HepG2 (cell line): ENCODE measurements around the gene SLC38A3. TPM values are rescaled to one million over a fixed set of nuclear protein-coding genes. Genes with fewer than 3 reads are reported as not detected.

ENCODE experiments used
- BHLHE40 ChIP-seq: IDR thresholded peaks from 2 replicates; pipeline ENCODE4 v1.6.1; 2011; ENCODE audit warnings: low read length, improper control_type of control experiment
- CBFB ChIP-seq: sonication (generic); formaldehyde crosslinking; IDR thresholded peaks from 2 replicates; pipeline ENCODE4 v1.4.0; 2020; ENCODE audit warnings: missing genetic modification reagents
- EP300 ChIP-seq, 3 experiments: sonication (generic) in 1 of 3; formaldehyde crosslinking in 1 of 3; IDR thresholded peaks; 2 replicates each; pipeline versions ENCODE4 v1.5.1 to v1.6.1; 2011 to 2020; ENCODE audit warnings: low read depth in 2 of 3, low read length in 2 of 3, borderline replicate concordance in 1 of 3, improper control_type of control experiment in 1 of 3, mild to moderate bottlenecking in 1 of 3, missing genetic modification reagents in 1 of 3, moderate library complexity in 1 of 3
- FOXJ3 ChIP-seq: sonication (generic); formaldehyde crosslinking; IDR thresholded peaks from 2 replicates; pipeline ENCODE4 v1.4.0; 2020; ENCODE audit warnings: missing genetic modification reagents, mild to moderate bottlenecking, borderline replicate concordance
- FOXK1 ChIP-seq: sonication (generic); formaldehyde crosslinking; IDR thresholded peaks from 2 replicates; pipeline ENCODE4 v1.4.0; 2020; ENCODE audit warnings: low read depth, missing genetic modification reagents, borderline replicate concordance
- IRX3 ChIP-seq: sonication (generic); formaldehyde crosslinking; IDR thresholded peaks from 2 replicates; pipeline ENCODE4 v1.8.1; 2023; ENCODE audit warnings: mild to moderate bottlenecking, low read depth, missing genetic modification reagents, borderline replicate concordance
- LCORL ChIP-seq, 2 experiments: fragments of 450-650 bp in 1 of 2; sonication (generic) in 1 of 2; formaldehyde crosslinking in 1 of 2; IDR thresholded peaks; 2 replicates each; pipeline versions ENCODE4 v1.5.0 to v1.6.1; 2017 to 2020; ENCODE audit warnings: antibody characterized with exemption in 1 of 2, missing genetic modification reagents in 1 of 2
- RFX1 ChIP-seq: fragments of 450-650 bp; IDR thresholded peaks from 2 replicates; pipeline ENCODE4 v1.6.1; 2017
- SP2 ChIP-seq: sonication (generic); formaldehyde crosslinking; IDR thresholded peaks from 2 replicates; pipeline ENCODE4 v1.5.1; 2020; ENCODE audit warnings: mild to moderate bottlenecking, missing genetic modification reagents
- ZNF607 ChIP-seq: sonication (generic); formaldehyde crosslinking; IDR thresholded peaks from 2 replicates; pipeline ENCODE4 v1.5.1; 2020; ENCODE audit warnings: missing genetic modification reagents, mild to moderate bottlenecking, borderline replicate concordance
- ZNF768 ChIP-seq: sonication (generic); formaldehyde crosslinking; IDR thresholded peaks from 2 replicates; pipeline ENCODE4 v1.4.0; 2020; ENCODE audit warnings: missing genetic modification reagents
- ZNF772 ChIP-seq: sonication (generic); formaldehyde crosslinking; IDR thresholded peaks from 2 replicates; pipeline ENCODE4 v1.5.0; 2020; ENCODE audit warnings: mild to moderate bottlenecking, missing genetic modification reagents
- polyA plus RNA-seq, 8 experiments: library from polyadenylated mRNA; depleted of rRNA in 3 of 8; stranded (reverse) in 7 of 8; unstranded in 1 of 8; fragments of >200 nt; fragmentation: Illumina TruSeq in 4 of 8; extraction: Trizol in 4 of 8; gene quantifications; 2 replicates each; pipeline versions ENCODE4 v1.2.1 to v1.2.3, GENCODE V29; 2011 to 2016; ENCODE audit warnings: low read depth in 4 of 8, missing spikeins in 1 of 8, mixed read lengths in 1 of 8; ENCODE audit not compliant: insufficient read depth in 1 of 8
- total RNA-seq, 5 experiments: library from RNA; depleted of rRNA; stranded (reverse); fragments of >200 nt; fragmentation: Illumina TruSeq; extraction: Trizol; gene quantifications; 2 replicates each; pipeline ENCODE4 v1.2.3, GENCODE V29; 2016; ENCODE audit warnings: low read depth in 1 of 5
- TF ChIP-seq, protein P1 (sequence below): sonication (generic); formaldehyde crosslinking; IDR thresholded peaks from 2 replicates; pipeline ENCODE4 v1.5.1; 2020; ENCODE audit warnings: mild to moderate bottlenecking, missing genetic modification reagents, borderline replicate concordance
- TF ChIP-seq, protein P2 (sequence below): IDR thresholded peaks from 2 replicates; pipeline ENCODE4 v1.6.1; 2018; ENCODE audit warnings: missing genetic modification reagents, mild to moderate bottlenecking, missing compliant biosample characterization
- TF ChIP-seq, protein P3 (sequence below): sonication (generic); formaldehyde crosslinking; IDR thresholded peaks from 2 replicates; pipeline ENCODE4 v1.8.1; 2023; ENCODE audit warnings: missing genetic modification reagents, mild to moderate bottlenecking, borderline replicate concordance
- TF ChIP-seq, protein P4 (sequence below): sonication (generic); formaldehyde crosslinking; IDR thresholded peaks from 2 replicates; pipeline ENCODE4 v1.5.1; 2020; ENCODE audit warnings: mild to moderate bottlenecking, missing genetic modification reagents, borderline replicate concordance

Gene SLC38A3
- total and polyA plus RNA-seq, 2 of the 13 experiments (the other 11 are each of a cell fraction or from before 2014, with no cell fraction given), result 29.8 to 164 TPM

DNA sequence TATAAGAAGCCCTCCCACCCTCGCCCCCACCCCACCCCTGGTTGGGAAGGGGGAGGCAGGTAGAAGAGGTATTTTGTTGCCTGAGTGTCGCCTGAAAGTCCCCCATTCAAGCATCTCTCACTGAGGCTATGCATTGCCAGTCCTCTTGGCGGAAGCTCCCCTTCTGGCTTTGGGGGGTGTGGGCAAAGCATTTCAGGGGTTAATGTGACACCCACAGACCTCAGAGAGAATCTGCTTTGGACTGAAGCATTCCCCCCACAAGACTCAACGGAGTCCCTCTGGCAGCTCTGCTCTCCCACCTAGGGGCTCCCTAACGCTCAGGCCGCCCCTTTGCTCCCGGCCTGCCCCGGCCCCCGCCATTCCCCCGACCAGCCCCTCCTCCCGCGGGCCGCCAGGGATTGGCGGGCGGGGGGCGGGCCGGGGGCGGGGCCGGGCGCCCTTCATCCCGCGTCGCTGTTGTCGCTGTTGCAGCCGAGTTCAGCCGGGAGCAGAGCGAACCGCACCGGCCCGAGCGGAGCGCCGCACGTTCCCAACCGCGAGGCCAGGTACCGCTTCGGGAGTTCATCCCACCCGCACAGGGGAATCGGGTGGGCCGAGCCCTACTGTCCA is at the start of gene SLC38A3 (continued):
- TF ChIP-seq EP300 (IDR thresholded peaks at IDR 0.05; ENCODE audit: low read depth in 2 of 2, low read length in 2 of 2) (no peak), EP300 (CRISPR knock-in tag; IDR thresholded peaks at IDR 0.05; ENCODE audit: borderline replicate concordance) (no peak), ZNF607 (CRISPR knock-in tag) (peak; percentile 65), ZNF768 (CRISPR knock-in tag) (peak; percentile 58; the same call in 1 of the 2 replicates), SP2 (CRISPR knock-in tag) (0 out of 2 replicates have a peak, but pooled peaks have one; percentile 14), CBFB (CRISPR knock-in tag) (0 out of 2 replicates have a peak, but pooled peaks have one; percentile 39), FOXK1 (CRISPR knock-in tag) (peak; percentile 57; the same call in 1 of the 2 replicates), FOXJ3 (CRISPR knock-in tag) (0 out of 2 replicates have a peak, but pooled peaks have one; percentile 10), ZNF772 (CRISPR knock-in tag) (0 out of 2 replicates have a peak, but pooled peaks have one; percentile 34), LCORL (IDR thresholded peaks at IDR 0.05) (no peak), LCORL (CRISPR knock-in tag; IDR thresholded peaks at IDR 0.05) (0 out of 2 replicates have a peak, but pooled peaks have one; percentile 34), IRX3 (CRISPR knock-in tag) (0 out of 2 replicates have a peak, but pooled peaks have one; percentile 24), RFX1 (no peak), BHLHE40 (0 out of 2 replicates have a peak, but pooled peaks have one; percentile 8)
- TF ChIP-seq, protein P1, sequence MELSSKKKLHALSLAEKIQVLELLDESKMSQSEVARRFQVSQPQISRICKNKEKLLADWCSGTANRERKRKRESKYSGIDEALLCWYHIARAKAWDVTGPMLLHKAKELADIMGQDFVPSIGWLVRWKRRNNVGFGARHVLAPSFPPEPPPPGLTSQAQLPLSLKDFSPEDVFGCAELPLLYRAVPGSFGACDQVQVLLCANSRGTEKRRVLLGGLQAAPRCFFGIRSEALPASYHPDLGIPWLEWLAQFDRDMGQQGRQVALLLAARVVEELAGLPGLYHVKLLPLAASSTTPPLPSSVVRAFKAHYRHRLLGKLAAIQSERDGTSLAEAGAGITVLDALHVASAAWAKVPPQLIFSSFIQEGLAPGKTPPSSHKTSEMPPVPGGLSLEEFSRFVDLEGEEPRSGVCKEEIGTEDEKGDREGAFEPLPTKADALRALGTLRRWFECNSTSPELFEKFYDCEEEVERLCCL (CRISPR knock-in tag), result 0 out of 2 replicates have a peak, but pooled peaks have one; percentile 18
- TF ChIP-seq, protein P2, sequence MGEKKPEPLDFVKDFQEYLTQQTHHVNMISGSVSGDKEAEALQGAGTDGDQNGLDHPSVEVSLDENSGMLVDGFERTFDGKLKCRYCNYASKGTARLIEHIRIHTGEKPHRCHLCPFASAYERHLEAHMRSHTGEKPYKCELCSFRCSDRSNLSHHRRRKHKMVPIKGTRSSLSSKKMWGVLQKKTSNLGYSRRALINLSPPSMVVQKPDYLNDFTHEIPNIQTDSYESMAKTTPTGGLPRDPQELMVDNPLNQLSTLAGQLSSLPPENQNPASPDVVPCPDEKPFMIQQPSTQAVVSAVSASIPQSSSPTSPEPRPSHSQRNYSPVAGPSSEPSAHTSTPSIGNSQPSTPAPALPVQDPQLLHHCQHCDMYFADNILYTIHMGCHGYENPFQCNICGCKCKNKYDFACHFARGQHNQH, result peak; percentile 35; the same call in 1 of the 2 replicates
- TF ChIP-seq, protein P3, sequence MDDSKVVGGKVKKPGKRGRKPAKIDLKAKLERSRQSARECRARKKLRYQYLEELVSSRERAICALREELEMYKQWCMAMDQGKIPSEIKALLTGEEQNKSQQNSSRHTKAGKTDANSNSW (CRISPR knock-in tag), result no peak
- TF ChIP-seq, protein P4, sequence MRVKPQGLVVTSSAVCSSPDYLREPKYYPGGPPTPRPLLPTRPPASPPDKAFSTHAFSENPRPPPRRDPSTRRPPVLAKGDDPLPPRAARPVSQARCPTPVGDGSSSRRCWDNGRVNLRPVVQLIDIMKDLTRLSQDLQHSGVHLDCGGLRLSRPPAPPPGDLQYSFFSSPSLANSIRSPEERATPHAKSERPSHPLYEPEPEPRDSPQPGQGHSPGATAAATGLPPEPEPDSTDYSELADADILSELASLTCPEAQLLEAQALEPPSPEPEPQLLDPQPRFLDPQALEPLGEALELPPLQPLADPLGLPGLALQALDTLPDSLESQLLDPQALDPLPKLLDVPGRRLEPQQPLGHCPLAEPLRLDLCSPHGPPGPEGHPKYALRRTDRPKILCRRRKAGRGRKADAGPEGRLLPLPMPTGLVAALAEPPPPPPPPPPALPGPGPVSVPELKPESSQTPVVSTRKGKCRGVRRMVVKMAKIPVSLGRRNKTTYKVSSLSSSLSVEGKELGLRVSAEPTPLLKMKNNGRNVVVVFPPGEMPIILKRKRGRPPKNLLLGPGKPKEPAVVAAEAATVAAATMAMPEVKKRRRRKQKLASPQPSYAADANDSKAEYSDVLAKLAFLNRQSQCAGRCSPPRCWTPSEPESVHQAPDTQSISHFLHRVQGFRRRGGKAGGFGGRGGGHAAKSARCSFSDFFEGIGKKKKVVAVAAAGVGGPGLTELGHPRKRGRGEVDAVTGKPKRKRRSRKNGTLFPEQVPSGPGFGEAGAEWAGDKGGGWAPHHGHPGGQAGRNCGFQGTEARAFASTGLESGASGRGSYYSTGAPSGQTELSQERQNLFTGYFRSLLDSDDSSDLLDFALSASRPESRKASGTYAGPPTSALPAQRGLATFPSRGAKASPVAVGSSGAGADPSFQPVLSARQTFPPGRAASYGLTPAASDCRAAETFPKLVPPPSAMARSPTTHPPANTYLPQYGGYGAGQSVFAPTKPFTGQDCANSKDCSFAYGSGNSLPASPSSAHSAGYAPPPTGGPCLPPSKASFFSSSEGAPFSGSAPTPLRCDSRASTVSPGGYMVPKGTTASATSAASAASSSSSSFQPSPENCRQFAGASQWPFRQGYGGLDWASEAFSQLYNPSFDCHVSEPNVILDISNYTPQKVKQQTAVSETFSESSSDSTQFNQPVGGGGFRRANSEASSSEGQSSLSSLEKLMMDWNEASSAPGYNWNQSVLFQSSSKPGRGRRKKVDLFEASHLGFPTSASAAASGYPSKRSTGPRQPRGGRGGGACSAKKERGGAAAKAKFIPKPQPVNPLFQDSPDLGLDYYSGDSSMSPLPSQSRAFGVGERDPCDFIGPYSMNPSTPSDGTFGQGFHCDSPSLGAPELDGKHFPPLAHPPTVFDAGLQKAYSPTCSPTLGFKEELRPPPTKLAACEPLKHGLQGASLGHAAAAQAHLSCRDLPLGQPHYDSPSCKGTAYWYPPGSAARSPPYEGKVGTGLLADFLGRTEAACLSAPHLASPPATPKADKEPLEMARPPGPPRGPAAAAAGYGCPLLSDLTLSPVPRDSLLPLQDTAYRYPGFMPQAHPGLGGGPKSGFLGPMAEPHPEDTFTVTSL, result no peak
